Pancreas (tissue), 10 donors: Measurements from ENCODE around the gene ZNF324. TPM values are rescaled to one million over a fixed set of nuclear protein-coding genes. Genes with fewer than 3 reads are reported as not detected.
A peak's percentile ranks its signal among the peaks of the same experiment; 100 is the strongest.

Experiments used
- ATAC-seq, 4 donors: fragments of 200-7000 bp; cut with Tn5 transposase; one replicate each; pipeline versions ENCODE4 v1.8.0 to v1.9.1; 2020; ENCODE audit warnings: mild to moderate bottlenecking in 4 of 4, moderate library complexity in 4 of 4
- DNase-seq, 6 donors: peaks; one replicate each; pipeline ENCODE4 v3.0.0-alpha.2; 2020
- FAIRE-seq: peaks from 2 replicates; lab custom pipeline; 2012; peaks lifted over from hg19 to GRCh38; lab: Jason Lieb, UNC
- H3K27ac ChIP-seq, 4 donors: fragments of 200-600 bp; sonication (generic); 1 replicate in 3 of 4; 2 replicates in 1 of 4; pipeline versions ENCODE4 v1.5.0 to v1.8.0; 2020
- H3K27me3 ChIP-seq, 4 donors: fragments of 200-600 bp; one replicate each; pipeline ENCODE4 v1.8.0; 2021
- H3K36me3 ChIP-seq, 3 donors: fragments of 200-600 bp; sonication (generic) in 1 of 3; one replicate each; pipeline versions ENCODE4 v1.5.0 to v1.8.0; 2020 to 2021
- H3K4me1 ChIP-seq, 3 donors: fragments of 200-600 bp; one replicate each; pipeline ENCODE4 v1.8.0; 2021
- H3K4me3 ChIP-seq, 4 donors: fragments of 200-600 bp; sonication (generic) in 2 of 4; one replicate each; pipeline versions ENCODE4 v1.5.0 to v1.8.0; 2020 to 2021
- H3K9me3 ChIP-seq, 4 donors: fragments of 200-600 bp; one replicate each; pipeline ENCODE4 v1.8.0; 2021
- CTCF ChIP-seq, 4 donors: fragments of 200-600 bp; sonication (generic) in 3 of 4; IDR thresholded peaks; one replicate each; pipeline versions ENCODE4 v1.5.0 to v1.8.0; 2021; ENCODE audit warnings: antibody characterized with exemption in 4 of 4
- WGBS, 2 donors: extraction: QIAGEN DNeasy Blood & Tissue Kit; methylation state at CpG; one replicate each; pipeline ENCODE4 v1.1.7; 2013; 5-methylcytosine and 5-hydroxymethylcytosine counted together
- intact Hi-C, 3 donors: fragments of 100-400 bp; cut with DNase I; formaldehyde crosslinking; loops; one replicate each; pipeline versions ENCODE4 v1.11.1 to v1.14.2; 2022
- polyA plus RNA-seq, 2 donors: library from polyadenylated mRNA; stranded (reverse); fragments of 200-250 nt; gene quantifications; one replicate each; pipeline ENCODE4 v1.2.3, GENCODE V29; 2013
- total RNA-seq, 6 donors: library from RNA; stranded (reverse); fragmentation: NEBNext Ultra II Directional in 4 of 6; extraction: Animal tissue kit (Norgen Biotek cat#: 25700) in 4 of 6; gene quantifications; one replicate each; pipeline versions ENCODE4 v1.2.1 to v1.2.4, GENCODE V29; 2021 to 2023
- donor health status: healthy with polysubstance abuse.
- donor health status: DM: no; HTN: no; CAD: no; lungs with moderate emphysema.
- donor health status: DM: no; HTN: no; CAD: no.
- donor health status: control.
- donor health status: control.
- donor health status: Bipolar disorder and iron deficiency.
- donor health status: DM: yes; HTN: yes; CAD: no.
- donor health status: DM: no; HTN: no; CAD: no.
- donor health status: DM: no; HTN: no; CAD: no.
- donor health status: DM: yes; HTN: yes; CAD: no.

Gene ZNF324
- total and polyA plus RNA-seq, 8 donors: 3.5 to 7.3 (median 5.8) TPM

DNA sequence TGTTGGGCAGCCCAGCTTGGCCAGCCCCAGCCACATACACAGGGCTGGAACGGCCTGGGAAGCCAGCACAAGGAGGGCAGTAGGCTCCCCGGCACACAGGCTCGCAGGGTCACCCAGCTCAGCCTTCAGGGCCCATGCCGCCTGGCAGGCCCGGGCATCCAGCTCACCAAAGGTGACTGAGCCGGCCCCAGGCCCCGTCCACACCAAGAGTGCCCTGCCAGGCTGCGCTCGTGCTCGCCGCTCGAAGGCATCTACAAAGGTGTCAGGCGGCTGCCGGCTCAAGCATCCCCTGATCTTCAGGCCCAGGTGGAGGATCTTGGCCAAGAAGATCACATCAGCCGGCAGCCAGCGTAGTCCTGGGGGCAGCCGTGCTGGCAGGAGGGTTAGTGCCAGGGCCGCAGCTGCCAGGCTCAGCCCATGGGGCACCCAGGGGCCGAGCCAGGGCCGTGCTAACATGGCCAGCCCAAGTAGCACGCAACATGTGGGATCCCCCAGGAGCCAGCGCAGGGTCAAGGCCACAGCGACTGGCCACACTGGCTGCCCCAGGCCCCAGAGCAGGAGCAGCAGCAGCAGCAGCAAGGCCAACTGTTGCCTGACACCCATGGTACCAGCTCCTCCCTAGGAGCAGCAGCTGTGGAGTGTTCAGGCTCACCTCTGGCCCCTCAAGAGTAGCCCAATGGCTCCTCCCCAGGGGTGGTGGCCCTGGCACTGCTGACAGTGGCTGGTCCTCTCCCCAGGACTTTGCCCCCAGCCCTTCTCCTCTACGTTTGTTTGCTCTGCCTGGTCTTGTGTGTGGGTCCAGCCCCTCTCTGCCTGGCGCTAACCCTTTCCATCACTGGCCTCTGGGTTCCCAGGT lies 44.7 kb downstream of the ZNF324 start, which contains the start of gene SLC27A5:
Gene SLC27A5 (minus strand): TSS at position 640 of the 856 bp plus-strand sequence. CDS start 37 bp downstream, at position 603.
- peaks cover 0 to 7% (median 0%) of the 10 kb centered on the region in 3 donors for H3K4me1 ChIP-seq
- H3K9me3 ChIP-seq: no peaks in the 10 kb centered on the region
- TF ChIP-seq CTCF (IDR thresholded peaks at IDR 0.05): no peak
- no peaks in the 10 kb centered on the region for H3K27me3 ChIP-seq
- peaks cover 0 to under 1% (median 0%) of the 10 kb centered on the region in 3 donors for H3K36me3 ChIP-seq
- intact Hi-C loops: no loop called here
- H3K4me3 ChIP-seq: no peak within 1 kb of the TSS
- DNase-seq: peak in 2 of 6 donors; percentile 7 to 76
- ATAC-seq: no peak
- no peak within 1 kb of the TSS for H3K27ac ChIP-seq
- WGBS, 2 donors: 75 to 83% methylated on average over 25 of the region's 25 CpGs
- FAIRE-seq: no peak

DNA sequence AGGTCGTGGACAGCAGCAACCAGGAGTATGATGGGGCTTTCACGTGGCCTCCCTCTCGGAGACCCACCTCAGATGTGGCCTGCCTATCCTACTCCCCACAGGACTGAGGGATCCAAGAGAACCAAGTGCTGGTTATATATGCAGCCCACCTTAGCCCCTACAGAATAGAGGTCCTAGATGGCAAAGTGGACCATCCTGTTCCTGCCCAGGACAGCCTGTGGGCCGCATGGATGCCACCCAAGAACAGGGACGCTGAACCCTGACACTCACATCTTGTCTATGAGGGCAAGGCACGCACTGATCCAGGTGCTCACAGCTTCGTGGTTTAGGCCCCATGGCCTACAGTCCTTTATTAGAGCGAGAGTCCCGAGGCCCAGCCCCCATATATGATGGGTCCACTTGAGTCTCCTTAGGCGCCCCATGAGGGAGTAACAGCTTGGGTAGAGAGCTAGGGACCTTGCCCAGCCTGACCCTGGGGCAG lies 46.4 kb downstream of the ZNF324 start:
- H3K9me3 ChIP-seq: no peaks in the 10 kb centered on the region
- H3K4me1 ChIP-seq: peaks cover 4 to 9% (median 7%) of the 10 kb centered on the region in 3 donors
- no peaks in the 10 kb centered on the region for H3K27me3 ChIP-seq
- TF ChIP-seq CTCF (IDR thresholded peaks at IDR 0.05): no peak
- H3K36me3 ChIP-seq: peaks cover 0 to 8% (median 0%) of the 10 kb centered on the region in 3 donors
- peak overlapping the region in 1 of 4 donors; percentile 53 for H3K4me3 ChIP-seq
- DNase-seq (peak in 1 of 6 donors; percentile 80), ATAC-seq (peak in 2 of 4 donors; percentile 3 to 13), FAIRE-seq (no peak)
- 77 to 84% methylated on average over 10 of the region's 10 CpGs for WGBS, 2 donors
- intact Hi-C loops: no loop called here
- peak overlapping the region; percentile 24 to 60 (median 50) for H3K27ac ChIP-seq

GRCh38 chr19:58513694-58514563 lies 47.0 kb downstream of the ZNF324 start:
- FAIRE-seq (no peak), ATAC-seq (peak; percentile 90 to 95 (median 92)), DNase-seq (peak; percentile 84 to 98 (median 93))
- Histone ChIP-seq H3K4me3 (peak overlapping the region; percentile 6 to 53 (median 22)), H3K27ac (peak overlapping the region; percentile 24 to 60 (median 50)), H3K36me3 (peaks cover 0 to 8% (median 0%) of the 10 kb centered on the region in 3 donors), H3K9me3 (no peaks in the 10 kb centered on the region), H3K4me1 (peaks cover 8 to 13% (median 9%) of the 10 kb centered on the region in 3 donors), H3K27me3 (no peaks in the 10 kb centered on the region)
- TF ChIP-seq CTCF (IDR thresholded peaks at IDR 0.05): peak; percentile 92 to 99 (median 95)
- intact Hi-C loops: no loop called here
- WGBS, 2 donors: 4 to 7% methylated on average over 60 to 65 of the region's 66 CpGs

DNA sequence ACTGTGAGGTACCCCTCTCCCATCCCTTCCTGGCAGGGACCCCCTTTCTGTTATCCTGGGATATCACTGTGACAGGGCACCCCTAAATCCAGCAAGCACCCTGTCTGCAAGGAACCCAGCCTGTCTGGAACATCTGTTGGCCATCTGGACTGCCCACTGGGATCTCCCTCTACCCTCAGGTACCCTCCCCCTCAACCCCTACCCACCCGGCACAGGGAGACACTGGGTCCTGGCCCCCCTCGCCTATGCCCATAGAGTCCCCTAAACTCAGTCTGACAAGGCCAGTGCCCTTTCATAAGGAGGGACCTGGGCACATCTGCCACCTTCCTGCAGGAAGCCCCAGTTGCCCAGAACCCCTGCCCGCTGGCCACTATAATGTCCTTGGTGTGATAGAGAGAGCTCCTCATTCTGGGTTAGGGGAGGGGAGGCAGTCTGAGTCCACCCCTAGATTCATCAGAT lies 47.7 kb downstream of the ZNF324 start:
- WGBS, 2 donors: 49 to 50% methylated on average over 3 of the region's 3 CpGs
- intact Hi-C loops: no loop called here
- H3K4me1 ChIP-seq: peaks cover 8 to 13% (median 9%) of the 10 kb centered on the region in 3 donors
- H3K36me3 ChIP-seq: peaks cover 0 to 8% (median 0%) of the 10 kb centered on the region in 3 donors
- no peak overlapping the region for H3K27ac ChIP-seq
- DNase-seq (peak in 3 of 6 donors; percentile 9 to 60 (median 33)), ATAC-seq (no peak), FAIRE-seq (no peak)
- H3K4me3 ChIP-seq: peak overlapping the region; percentile 6 to 53 (median 22)
- no peaks in the 10 kb centered on the region for H3K27me3 ChIP-seq
- H3K9me3 ChIP-seq: no peaks in the 10 kb centered on the region
- TF ChIP-seq CTCF (IDR thresholded peaks at IDR 0.05): no peak
